Lung (tissue), 12 donors: ENCODE measurements around the gene MAN2A1. TPM values are rescaled to one million over a fixed set of nuclear protein-coding genes. Genes with fewer than 3 reads are reported as not detected.

ENCODE experiments used
- ATAC-seq: fragments of 200-7000 bp; cut with Tn5 transposase; one replicate; pipeline ENCODE4 v1.9.1; 2020; ENCODE audit warnings: moderate number of reproducible peaks; ENCODE audit not compliant: insufficient read depth, low FRiP score
- DNase-seq, 3 donors: peaks; one replicate each; pipeline ENCODE4 v3.0.0-alpha.2; 2013 to 2017
- H3K27ac ChIP-seq, 2 donors: one replicate each; pipeline ENCODE4 v1.5.1; 2013; ENCODE audit warnings: mild to moderate bottlenecking in 2 of 2, moderate library complexity in 2 of 2, control low read depth in 1 of 2, inconsistent platforms in 1 of 2, low read depth in 1 of 2, low read length in 1 of 2
- H3K27me3 ChIP-seq, 3 donors: one replicate each; pipeline ENCODE4 v1.5.1; 2013; ENCODE audit warnings: low read length in 2 of 3; ENCODE audit not compliant: control insufficient read depth in 3 of 3, insufficient read depth in 3 of 3
- H3K36me3 ChIP-seq, 4 donors: one replicate each; pipeline ENCODE4 v1.5.1; 2013; ENCODE audit warnings: low read length in 4 of 4, mild to moderate bottlenecking in 1 of 4, moderate library complexity in 1 of 4; ENCODE audit not compliant: control insufficient read depth in 4 of 4, insufficient read depth in 4 of 4
- H3K4me1 ChIP-seq, 5 donors: one replicate each; pipeline ENCODE4 v1.5.1; 2013; ENCODE audit warnings: low read length in 5 of 5, mild to moderate bottlenecking in 2 of 5, moderate library complexity in 1 of 5; ENCODE audit not compliant: control insufficient read depth in 5 of 5, insufficient read depth in 5 of 5
- H3K4me3 ChIP-seq: one replicate; pipeline ENCODE4 v1.5.1; 2013; ENCODE audit warnings: mild to moderate bottlenecking, control low read depth, moderate library complexity
- H3K9ac ChIP-seq, 2 donors: one replicate each; pipeline ENCODE4 v1.5.1; 2013; ENCODE audit warnings: low read length in 2 of 2, control low read depth in 1 of 2; ENCODE audit not compliant: insufficient read depth in 1 of 2
- H3K9me3 ChIP-seq, 4 donors: one replicate each; pipeline ENCODE4 v1.5.1; 2013; ENCODE audit warnings: low read length in 3 of 4, mild to moderate bottlenecking in 1 of 4, moderate library complexity in 1 of 4; ENCODE audit not compliant: control insufficient read depth in 4 of 4, insufficient read depth in 3 of 4
- CTCF ChIP-seq: IDR thresholded peaks from 2 replicates; pipeline ENCODE4 v1.5.1; 2012; ENCODE audit warnings: mild to moderate bottlenecking; ENCODE audit errors: control extremely low read depth, extremely low read depth
- WGBS, 2 donors: extraction: QIAGEN DNeasy Blood & Tissue Kit; methylation state at CpG; one replicate each; pipeline ENCODE4 v1.1.7; 2013; 5-methylcytosine and 5-hydroxymethylcytosine counted together
- polyA plus RNA-seq, 2 donors: library from polyadenylated mRNA; stranded (reverse); fragments of 200-250 nt; gene quantifications; one replicate each; pipeline ENCODE4 v1.2.1, GENCODE V29; 2013
- total RNA-seq, 2 donors: library from RNA; depleted of rRNA in 1 of 2; stranded (reverse); fragments of >200 nt in 1 of 2; gene quantifications; one replicate each; pipeline ENCODE4 v1.2.1, GENCODE V29; 2014 to 2021
- donor health status: control.
- donor health status: control.
- donor health status: Bipolar disorder and iron deficiency.
- donor health status: healthy.
- donor health status: DM: yes; HTN: yes; CAD: no.

MAN2A1 gene
- total and polyA plus RNA-seq, 4 donors, result 7.8 to 65.1 (median 25.3) TPM

GRCh38 chr5:109707531-109707930, 17.8 kb downstream of the MAN2A1 start:
- H3K27ac ChIP-seq, result no peak overlapping the region
- DNase-seq, result no peak

GRCh38 chr5:109708813-109709212, 19.1 kb downstream of the MAN2A1 start:
- peaks cover 0 to 13% (median 4%) of the 10 kb centered on the region in 5 donors for H3K4me1 ChIP-seq
- H3K9me3 ChIP-seq, result no peaks in the 10 kb centered on the region
- no peak overlapping the region for H3K27ac ChIP-seq
- H3K9ac ChIP-seq, result no peak overlapping the region
- no peak for DNase-seq
- H3K27me3 ChIP-seq, result no peaks in the 10 kb centered on the region
- WGBS, 2 donors, result 93 to 98% methylated on average over 2 of the region's 2 CpGs
- no peak overlapping the region for H3K4me3 ChIP-seq
- peaks cover 0 to 4% (median 0%) of the 10 kb centered on the region in 4 donors for H3K36me3 ChIP-seq
- no peak for TF ChIP-seq CTCF
- ATAC-seq, result no peak

More at GRCh38 chr5:109707531-109707930, 17.8 kb downstream of the MAN2A1 start:
- H3K9me3 ChIP-seq, result no peaks in the 10 kb centered on the region
- no peak overlapping the region for H3K4me3 ChIP-seq
- WGBS, 2 donors, result 66 to 88% methylated on average over 2 of the region's 2 CpGs
- H3K36me3 ChIP-seq, result peaks cover 0 to 4% (median 0%) of the 10 kb centered on the region in 4 donors
- no peak for TF ChIP-seq CTCF
- peaks cover 0 to 10% (median 4%) of the 10 kb centered on the region in 5 donors for H3K4me1 ChIP-seq
- H3K27me3 ChIP-seq, result no peaks in the 10 kb centered on the region
- no peak overlapping the region for H3K9ac ChIP-seq
- no peak for ATAC-seq

DNA sequence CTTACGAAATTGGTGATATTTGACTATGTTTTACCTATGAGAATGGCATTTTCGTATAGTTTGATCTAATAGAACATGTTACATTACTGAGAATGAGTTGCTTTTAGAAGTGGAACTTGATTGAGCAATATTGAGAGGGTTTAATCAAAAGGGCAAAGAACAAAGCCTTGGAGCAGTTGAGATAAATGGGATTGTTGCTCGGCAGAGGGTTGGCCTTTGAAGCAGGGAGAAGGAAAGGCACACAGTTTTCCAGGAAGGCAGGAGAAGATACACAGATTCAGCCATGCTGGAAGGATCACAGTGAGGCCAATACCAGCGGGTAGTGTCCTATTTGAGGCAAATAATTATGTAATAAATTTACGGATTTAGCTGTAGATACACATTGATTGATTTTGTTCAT, 19.5 kb downstream of the MAN2A1 start:
- ATAC-seq (no peak), DNase-seq (no peak)
- Histone ChIP-seq H3K4me1 (peaks cover 0 to 12% (median 2%) of the 10 kb centered on the region in 5 donors), H3K4me3 (no peak overlapping the region), H3K9ac (no peak overlapping the region), H3K36me3 (peaks cover 0 to 4% (median 0%) of the 10 kb centered on the region in 4 donors), H3K27me3 (no peaks in the 10 kb centered on the region), H3K27ac (no peak overlapping the region), H3K9me3 (no peaks in the 10 kb centered on the region)
- 88 to 95% methylated on average over 5 of the region's 5 CpGs for WGBS, 2 donors
- TF ChIP-seq CTCF, result no peak

DNA sequence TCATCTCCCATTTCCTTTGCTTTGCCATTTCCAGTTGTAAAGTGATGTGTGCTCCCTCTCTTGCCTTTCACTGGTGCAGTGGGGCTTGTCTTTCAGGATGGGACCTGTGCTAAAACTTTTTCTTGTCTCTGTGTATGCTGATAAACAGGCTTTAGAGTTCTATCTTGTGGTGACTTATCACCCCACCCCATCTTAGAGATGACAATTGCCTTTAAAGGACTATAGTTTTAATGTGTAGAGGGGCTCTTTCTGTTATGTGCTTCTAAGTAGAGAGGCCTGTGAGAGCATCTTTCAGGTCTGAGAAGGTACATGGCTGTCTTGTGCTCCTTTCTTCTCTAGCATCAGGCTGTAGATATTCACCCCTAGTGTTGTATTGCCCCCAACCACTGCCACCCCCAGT, 21.9 kb downstream of the MAN2A1 start:
- H3K36me3 ChIP-seq, result peaks cover 0 to 4% (median 0%) of the 10 kb centered on the region in 4 donors
- no peak overlapping the region for H3K4me3 ChIP-seq
- no peak overlapping the region for H3K27ac ChIP-seq
- no peaks in the 10 kb centered on the region for H3K27me3 ChIP-seq
- H3K9ac ChIP-seq, result no peak overlapping the region
- H3K9me3 ChIP-seq, result no peaks in the 10 kb centered on the region
- ATAC-seq, result no peak
- no peak for TF ChIP-seq CTCF
- peaks cover 0 to 7% (median 0%) of the 10 kb centered on the region in 5 donors for H3K4me1 ChIP-seq
- no peak for DNase-seq
